Measurements from ENCODE around the gene KIFBP. TPM values are rescaled to one million over a fixed set of nuclear protein-coding genes. Genes with fewer than 3 reads are reported as not detected.
"Not testable (repeated sequence)": the region's sequence is repeated elsewhere in the genome, so short reads cannot be mapped to it uniquely, and the experiment has no call there.

Gene KIFBP
- total and polyA plus RNA-seq, 7 donors, result 12.2 to 34.6 (median 21.0) TPM

DNA sequence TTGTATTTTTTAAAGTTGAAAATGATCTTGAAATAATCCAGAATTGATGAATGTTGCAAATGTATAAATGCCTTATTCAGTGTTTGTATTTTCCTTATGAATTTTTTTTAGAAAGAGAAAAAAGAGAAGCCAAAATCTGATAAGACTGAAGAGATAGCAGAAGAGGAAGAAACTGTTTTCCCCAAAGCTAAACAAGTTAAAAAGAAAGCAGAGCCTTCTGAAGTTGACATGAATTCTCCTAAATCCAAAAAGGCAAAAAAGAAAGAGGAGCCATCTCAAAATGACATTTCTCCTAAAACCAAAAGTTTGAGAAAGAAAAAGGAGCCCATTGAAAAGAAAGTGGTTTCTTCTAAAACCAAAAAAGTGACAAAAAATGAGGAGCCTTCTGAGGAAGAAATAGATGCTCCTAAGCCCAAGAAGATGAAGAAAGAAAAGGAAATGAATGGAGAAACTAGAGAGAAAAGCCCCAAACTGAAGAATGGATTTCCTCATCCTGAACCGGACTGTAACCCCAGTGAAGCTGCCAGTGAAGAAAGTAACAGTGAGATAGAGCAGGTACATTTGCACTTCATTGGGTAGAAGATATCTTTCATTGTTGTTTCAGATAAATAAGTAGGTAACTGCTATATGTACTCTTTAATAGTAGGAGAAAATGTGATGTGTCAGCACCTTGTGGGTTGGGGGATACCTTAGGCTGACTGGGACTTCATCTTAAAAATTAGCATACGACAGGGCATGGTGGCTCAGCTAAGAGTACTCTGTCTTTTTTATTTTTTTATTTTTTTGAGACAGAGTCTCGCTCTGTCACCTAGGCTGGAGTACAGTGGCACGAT lies 28.7 kb upstream of the KIFBP start:
- no peak for DNase-seq
- peaks cover 18 to 54% (median 31%) of the 10 kb centered on the region in 4 donors for H3K36me3 ChIP-seq
- H3K9me3 ChIP-seq, result no peaks in the 10 kb centered on the region
- WGBS, 2 donors, result 92 to 94% methylated on average over 4 of the region's 4 CpGs
- no peak overlapping the region for H3K27ac ChIP-seq
- peaks cover 0 to 32% (median 21%) of the 10 kb centered on the region in 4 donors for H3K4me1 ChIP-seq
- intact Hi-C loops (cut with DNase I), result no loop called here
- no peak overlapping the region for H3K4me3 ChIP-seq
- TF ChIP-seq POLR2A (IDR thresholded peaks at IDR 0.05), result no peak
- TF ChIP-seq, protein P1, sequence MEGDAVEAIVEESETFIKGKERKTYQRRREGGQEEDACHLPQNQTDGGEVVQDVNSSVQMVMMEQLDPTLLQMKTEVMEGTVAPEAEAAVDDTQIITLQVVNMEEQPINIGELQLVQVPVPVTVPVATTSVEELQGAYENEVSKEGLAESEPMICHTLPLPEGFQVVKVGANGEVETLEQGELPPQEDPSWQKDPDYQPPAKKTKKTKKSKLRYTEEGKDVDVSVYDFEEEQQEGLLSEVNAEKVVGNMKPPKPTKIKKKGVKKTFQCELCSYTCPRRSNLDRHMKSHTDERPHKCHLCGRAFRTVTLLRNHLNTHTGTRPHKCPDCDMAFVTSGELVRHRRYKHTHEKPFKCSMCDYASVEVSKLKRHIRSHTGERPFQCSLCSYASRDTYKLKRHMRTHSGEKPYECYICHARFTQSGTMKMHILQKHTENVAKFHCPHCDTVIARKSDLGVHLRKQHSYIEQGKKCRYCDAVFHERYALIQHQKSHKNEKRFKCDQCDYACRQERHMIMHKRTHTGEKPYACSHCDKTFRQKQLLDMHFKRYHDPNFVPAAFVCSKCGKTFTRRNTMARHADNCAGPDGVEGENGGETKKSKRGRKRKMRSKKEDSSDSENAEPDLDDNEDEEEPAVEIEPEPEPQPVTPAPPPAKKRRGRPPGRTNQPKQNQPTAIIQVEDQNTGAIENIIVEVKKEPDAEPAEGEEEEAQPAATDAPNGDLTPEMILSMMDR (IDR thresholded peaks at IDR 0.05), result no peak
- no peak for TF ChIP-seq EP300 (IDR thresholded peaks at IDR 0.05)
- no peak for TF ChIP-seq POLR2AphosphoS5 (IDR thresholded peaks at IDR 0.05)
- no peaks in the 10 kb centered on the region for H3K27me3 ChIP-seq

DNA sequence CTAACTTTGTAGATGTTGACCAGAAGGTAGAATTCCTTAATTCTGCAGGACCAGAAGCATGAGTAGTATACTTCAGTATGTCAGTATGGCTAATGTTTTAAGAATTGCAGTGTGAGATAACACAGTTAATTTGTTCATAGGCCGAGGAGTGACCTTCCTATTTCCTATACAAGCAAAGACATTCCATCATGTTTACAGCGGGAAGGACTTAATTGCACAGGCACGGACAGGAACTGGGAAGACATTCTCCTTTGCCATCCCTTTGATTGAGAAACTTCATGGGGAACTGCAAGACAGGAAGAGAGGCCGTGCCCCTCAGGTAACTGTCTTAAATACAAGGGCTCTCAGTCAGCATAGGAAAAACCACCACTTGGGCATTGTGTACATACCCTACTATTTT lies 25.5 kb upstream of the KIFBP start:
- TF ChIP-seq, protein P1 (IDR thresholded peaks at IDR 0.05), result no peak
- no peak for TF ChIP-seq POLR2AphosphoS5 (IDR thresholded peaks at IDR 0.05)
- no peak for TF ChIP-seq POLR2A (IDR thresholded peaks at IDR 0.05)
- no peak for TF ChIP-seq EP300 (IDR thresholded peaks at IDR 0.05)
- no peak for DNase-seq
- peaks cover 45 to 86% (median 60%) of the 10 kb centered on the region in 4 donors for H3K36me3 ChIP-seq

DNA sequence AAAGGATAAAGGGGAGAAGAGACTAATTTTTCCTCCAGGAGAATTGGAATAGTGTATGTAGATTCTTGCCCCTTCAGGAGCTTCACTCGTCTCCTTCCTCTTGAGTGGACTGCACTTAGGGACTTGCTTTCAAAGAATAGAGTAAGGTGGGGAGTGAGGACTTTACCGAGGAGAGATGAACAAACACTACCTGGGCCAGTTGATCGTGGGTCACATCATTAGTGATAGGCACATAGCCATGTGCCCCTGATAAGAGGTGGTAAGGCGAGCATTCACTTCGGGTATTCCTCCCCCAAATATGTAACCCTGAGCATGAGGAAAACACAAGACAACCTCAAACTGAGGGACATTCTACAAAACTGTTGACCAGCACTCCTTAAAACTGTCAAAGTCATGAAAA lies 14.6 kb upstream of the KIFBP start:
- Histone ChIP-seq H3K9me3 (no peaks in the 10 kb centered on the region), H3K36me3 (peaks cover 44 to 99% (median 66%) of the 10 kb centered on the region in 4 donors), H3K4me1 (no peaks in the 10 kb centered on the region), H3K27me3 (no peaks in the 10 kb centered on the region), H3K4me3 (no peak overlapping the region), H3K27ac (no peak overlapping the region)
- WGBS, 2 donors, result 78 to 93% methylated on average over 5 of the region's 5 CpGs
- intact Hi-C loops (cut with DNase I), result no loop called here
- DNase-seq, result no peak
- TF ChIP-seq POLR2AphosphoS5 (IDR thresholded peaks at IDR 0.05), result no peak
- TF ChIP-seq POLR2A (IDR thresholded peaks at IDR 0.05), result no peak
- no peak for TF ChIP-seq EP300 (IDR thresholded peaks at IDR 0.05)
- TF ChIP-seq, protein P1 (IDR thresholded peaks at IDR 0.05), result no peak

More for the DNA sequence above, 25.5 kb upstream of the KIFBP start:
- no peak overlapping the region for H3K27ac ChIP-seq
- no peak overlapping the region for H3K4me3 ChIP-seq
- WGBS, 2 donors, result 94 to 95% methylated on average over 4 of the region's 4 CpGs
- intact Hi-C loops (cut with DNase I), result no loop called here
- H3K4me1 ChIP-seq, result peaks cover 0 to 5% (median 2%) of the 10 kb centered on the region in 4 donors
- no peaks in the 10 kb centered on the region for H3K27me3 ChIP-seq
- no peaks in the 10 kb centered on the region for H3K9me3 ChIP-seq

DNA sequence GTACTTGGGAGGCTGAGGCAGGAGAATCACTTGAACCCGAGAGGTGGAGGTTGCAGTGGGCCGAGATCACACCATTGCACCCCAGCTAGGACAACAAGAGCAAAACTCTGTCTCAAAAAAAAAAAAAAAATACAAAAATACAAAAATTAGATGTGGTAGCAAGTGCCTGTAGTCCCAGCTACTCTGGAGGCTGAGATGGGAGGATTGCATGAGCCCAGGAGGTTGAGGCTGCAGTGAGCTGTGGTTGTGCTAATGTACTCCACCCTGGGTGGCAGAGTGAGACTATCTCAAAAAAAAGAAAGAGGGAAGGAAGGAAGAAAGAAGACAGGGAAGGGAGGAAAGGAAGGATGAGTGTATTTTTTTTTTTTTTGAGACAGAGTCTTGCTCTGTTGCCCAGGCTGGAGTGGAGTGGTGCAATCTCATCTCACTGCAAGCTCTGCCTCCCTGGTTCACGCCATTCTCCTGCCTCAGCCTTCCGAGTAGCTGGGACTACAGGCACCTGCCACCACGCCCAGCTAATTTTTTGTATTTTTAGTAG lies 12.6 kb upstream of the KIFBP start:
- H3K27me3 ChIP-seq; H3K4me3 ChIP-seq; H3K9me3 ChIP-seq; H3K27ac ChIP-seq; H3K4me1 ChIP-seq; DNase-seq; intact Hi-C loops (cut with DNase I): not testable (repeated sequence)
- H3K36me3 ChIP-seq, result peaks cover 35 to 96% (median 62%) of the 10 kb centered on the region in 4 donors
- WGBS, 2 donors, result 97 to 98% methylated on average over 5 of the region's 5 CpGs

DNA sequence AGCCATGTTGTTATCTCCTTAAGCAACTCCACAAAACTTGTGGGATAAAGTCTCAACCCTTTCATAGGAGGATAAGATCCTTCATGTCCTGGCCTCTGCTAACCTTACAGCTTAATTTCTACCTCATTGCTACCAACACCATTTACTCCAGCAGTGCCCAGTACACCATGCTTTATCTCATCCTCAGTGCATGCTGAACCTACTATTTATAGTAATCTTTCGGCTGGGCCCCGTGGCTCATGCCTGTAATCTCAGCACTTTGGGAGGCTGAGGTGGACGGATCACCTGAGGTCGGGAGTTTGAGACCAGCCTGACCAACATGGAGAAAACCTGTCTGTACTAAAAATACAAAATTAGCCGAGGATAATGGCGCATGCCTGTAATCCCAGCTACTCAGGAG lies 8.9 kb upstream of the KIFBP start:
- not testable (repeated sequence) for DNase-seq, H3K4me3 ChIP-seq, H3K4me1 ChIP-seq, H3K9me3 ChIP-seq, H3K27ac ChIP-seq, H3K27me3 ChIP-seq
- H3K36me3 ChIP-seq, result peaks cover 9 to 96% (median 40%) of the 10 kb centered on the region in 4 donors
- WGBS, 2 donors, result 92 to 97% methylated on average over 6 of the region's 6 CpGs
- intact Hi-C loops (cut with DNase I), result loop anchor here (10.0 kb wide), 1 partner anchor 205 kb away; the partner anchor contains the start of gene SUPV3L1

Measured in sigmoid colon (tissue), 7 donors.